GM18870 (cell line): ENCODE data around the gene HLA-C.
A peak's percentile ranks its signal among the peaks of the same experiment; 100 is the strongest.
"Not testable (repeated sequence)": the region's sequence is repeated elsewhere in the genome, so short reads cannot be mapped to it uniquely, and the experiment has no call there.

Experiments
- ATAC-seq: cut with Tn5 transposase; IDR thresholded peaks from one replicate; pipeline ENCODE4 v1.9.1; 2021; ENCODE audit warnings: moderate library complexity; ENCODE audit not compliant: unreplicated experiment

The HLA-C gene

DNA sequence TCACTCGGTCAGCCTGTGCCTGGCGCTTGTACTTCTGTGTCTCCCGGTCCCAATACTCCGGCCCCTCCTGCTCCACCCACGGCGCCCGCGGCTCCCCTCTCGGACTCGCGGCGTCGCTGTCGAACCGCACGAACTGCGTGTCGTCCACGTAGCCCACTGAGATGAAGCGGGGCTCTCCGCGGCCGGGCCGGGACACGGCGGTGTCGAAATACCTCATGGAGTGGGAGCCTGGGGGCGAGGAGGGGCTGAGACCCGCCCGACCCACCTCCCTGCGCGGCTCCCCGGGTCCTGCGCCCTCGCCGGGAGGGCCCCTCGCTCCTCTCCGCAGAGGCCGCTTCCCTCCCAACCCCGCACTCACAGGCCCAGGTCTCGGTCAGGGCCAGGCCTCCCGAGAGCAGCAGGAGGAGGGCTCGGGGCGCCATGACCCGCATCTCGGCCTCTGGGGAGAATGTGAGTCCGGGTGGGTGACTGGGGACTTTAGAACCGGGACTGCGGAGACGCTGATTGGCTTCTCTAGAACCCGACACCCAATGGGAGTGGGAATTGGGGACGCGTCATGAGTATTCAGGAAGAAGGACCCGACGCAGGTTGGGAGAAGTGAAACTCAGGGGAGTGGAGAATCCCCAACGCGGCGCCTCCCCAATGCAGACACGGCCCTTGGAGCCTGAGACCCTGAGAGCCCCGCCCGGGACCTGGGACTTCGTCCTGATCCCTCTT is at the start of gene HLA-C:
Gene HLA-C (minus strand): TSS at position 452 of the 717 bp plus-strand sequence. CDS start 21 bp downstream, at position 431.
- ATAC-seq = peak; percentile 78

DNA sequence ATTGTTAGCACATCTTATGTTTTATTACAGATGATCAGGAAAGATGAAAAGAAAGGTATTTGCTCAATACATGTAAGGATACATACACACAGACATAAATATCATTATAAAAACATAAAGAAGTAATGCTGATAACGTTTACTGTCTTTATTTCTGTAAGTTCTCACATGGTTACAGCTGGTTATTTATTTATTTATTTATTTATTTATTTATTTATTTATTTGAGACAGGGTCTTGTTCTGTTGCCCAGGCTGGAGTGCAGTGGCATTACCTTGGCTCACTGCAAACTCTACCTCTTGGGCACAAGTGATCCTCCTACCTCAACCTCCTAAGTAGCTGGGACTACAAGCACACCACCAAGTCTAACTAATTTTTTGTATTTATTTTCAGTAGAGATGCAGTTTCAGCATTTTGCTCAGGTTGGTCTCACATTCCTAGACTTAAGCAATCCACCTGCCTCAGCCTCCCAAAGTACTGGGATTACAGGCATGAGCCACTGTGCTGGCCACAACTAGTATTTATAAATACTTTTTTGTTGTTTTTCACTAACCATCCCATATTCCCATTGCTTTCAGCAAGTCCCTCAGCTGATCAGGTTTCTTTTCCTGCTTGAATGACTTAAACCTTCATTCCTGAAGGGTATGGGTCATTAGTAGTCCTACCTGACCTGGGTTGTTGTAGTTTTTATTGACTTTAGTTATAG is 49.3 kb upstream of the HLA-C start:
- ATAC-seq = no peak

DNA sequence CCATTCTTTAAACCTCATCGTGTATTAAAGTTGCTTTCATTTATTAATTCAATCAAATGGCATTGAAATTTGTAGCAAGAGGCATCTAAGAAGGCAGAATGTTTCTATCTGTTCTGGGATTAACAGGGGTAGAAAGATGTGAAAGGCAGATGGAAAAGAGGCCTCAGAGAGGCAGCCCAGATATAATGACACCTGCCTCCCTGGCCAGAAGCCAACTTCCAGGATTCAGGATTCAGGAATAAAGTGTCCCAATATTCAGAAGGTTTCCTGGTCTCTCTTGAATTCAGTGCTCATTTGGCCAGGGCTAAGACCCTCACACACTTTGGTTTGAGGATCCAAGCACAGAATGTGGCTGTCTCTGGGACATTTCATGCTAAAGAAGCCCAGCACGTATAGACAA is 45.1 kb upstream of the HLA-C start:
- no peak for ATAC-seq

DNA sequence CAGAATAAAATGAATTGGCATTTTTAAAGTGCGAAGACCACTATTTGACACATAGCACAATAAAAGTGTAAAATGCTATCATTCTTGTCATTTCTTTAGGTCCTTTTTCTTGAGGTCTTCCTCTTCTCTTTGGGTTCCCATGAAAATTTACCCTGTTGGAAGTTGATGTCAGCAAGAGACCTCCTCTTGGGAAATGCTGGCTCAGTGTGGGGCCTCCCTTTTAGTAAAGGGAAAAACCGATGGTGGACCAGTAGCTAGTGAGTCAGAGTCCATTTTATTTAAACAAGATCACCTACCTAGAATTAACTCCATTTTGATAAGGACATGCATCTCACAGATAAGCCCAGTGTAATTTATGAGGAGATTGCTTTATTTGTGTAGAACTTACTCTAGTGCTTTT is 37.7 kb upstream of the HLA-C start:
- no peak for ATAC-seq

DNA sequence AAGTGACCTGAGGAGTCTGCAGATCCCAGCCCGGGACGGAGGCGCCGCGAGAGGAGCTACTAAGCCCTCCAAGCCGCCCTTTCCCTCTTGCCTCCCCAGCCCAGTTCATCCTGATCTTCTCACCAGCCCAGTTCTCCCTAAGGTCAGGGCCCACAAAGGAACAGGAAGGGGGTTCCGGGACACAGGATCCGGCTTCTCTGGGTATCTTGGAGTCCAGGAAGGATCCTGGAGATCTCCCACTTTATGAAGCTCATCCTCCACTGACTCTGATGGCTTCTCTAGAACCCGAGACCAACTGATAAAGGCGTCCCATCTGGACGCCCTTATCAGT is 36.9 kb upstream of the HLA-C start:
- ATAC-seq = no peak

DNA sequence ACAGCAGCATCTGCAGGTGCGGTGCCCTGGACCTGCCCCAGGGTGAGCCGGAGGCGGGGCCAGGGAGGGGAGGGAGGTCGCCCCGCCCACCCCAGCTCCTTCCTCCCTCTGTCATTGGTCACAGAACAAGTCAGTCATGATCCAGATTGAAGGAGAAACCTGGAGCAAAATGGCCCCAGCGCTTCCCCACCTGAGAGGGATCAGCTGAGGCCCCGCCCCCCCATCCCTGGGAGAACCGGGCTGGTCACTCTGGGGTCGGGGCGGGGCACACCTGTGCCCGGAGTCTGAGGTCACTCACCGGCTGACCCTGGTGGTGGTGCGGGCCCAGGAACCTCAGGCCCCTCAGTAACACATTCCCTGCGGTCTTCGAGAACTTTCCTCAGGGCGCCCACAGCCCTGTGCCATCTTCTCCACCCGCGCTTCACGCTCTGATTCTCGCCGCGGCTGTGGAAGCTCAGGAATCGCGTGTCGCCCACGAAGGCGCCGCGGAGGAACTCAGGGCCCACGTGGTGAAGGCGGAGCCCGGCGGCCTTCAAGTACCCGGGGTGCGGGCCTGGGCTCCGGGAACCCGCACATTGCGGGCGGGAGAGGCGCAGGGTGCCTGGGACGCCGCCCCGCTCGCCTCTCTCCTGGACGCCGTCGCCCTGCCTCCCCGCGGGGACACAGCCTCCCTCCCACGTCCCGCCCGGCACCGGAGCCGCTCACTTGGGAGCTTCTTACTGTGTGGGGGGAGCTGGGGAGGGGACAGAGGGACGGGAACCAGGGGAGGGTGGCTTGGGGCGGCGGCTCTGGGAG is 36.4 kb upstream of the HLA-C start:
- ATAC-seq = no peak

DNA sequence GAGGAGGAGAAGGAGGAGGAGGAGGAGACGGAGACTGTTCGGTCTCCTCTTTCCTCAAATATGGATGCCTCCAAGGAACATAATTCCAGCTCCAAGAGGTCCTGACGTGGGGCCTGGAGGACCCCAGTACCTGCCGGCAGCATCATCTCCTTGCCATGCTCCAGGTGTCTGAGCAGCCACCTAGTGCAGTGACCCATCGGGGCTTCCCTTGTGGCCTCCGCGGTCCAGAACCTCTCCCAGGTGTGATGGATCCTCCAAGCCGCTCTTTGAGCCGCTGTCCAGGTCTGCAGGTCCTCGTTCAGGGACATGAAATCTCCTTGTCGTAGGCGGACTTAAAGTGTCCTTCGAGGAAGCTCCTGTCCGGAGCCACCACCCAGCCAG is 35.8 kb upstream of the HLA-C start:
- ATAC-seq = no peak

DNA sequence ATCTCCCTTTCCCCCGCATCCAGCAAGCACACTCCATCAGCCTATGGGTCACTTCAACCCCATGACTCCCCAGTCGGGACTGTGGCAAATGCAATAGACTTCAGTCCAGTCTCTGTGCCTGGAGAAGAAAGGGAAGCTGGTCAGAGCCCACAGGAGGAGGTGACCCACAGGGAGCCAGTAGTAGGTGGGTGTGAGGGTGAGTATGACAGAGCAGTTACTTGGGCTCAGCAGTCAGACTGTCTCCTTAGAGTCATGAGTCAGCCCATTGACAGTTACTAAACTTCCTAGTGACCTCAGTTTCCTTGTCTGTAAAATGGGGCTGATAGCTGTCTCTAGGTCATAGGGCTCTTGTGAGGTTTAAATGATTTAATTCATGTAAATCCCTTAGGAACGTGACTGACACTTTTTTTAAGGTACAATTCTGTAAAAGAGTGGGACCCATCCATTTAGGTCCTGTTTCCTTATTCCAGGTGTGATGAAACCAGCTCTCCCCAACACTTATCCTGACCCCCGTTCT is 33.9 kb upstream of the HLA-C start:
- no peak for ATAC-seq

GRCh38 chr6:31304683-31305082 is 32.8 kb upstream of the HLA-C start:
- ATAC-seq = no peak

GRCh38 chr6:31300797-31301196 is 28.9 kb upstream of the HLA-C start:
- ATAC-seq = no peak

- no peak for ATAC-seq
These were observed 28.1 kb upstream of the HLA-C start for GRCh38 chr6:31299947-31300346.

GRCh38 chr6:31299511-31299910 is 27.6 kb upstream of the HLA-C start:
- ATAC-seq = no peak

- no peak for ATAC-seq
These were observed 22.2 kb upstream of the HLA-C start for GRCh38 chr6:31294056-31294455.

DNA sequence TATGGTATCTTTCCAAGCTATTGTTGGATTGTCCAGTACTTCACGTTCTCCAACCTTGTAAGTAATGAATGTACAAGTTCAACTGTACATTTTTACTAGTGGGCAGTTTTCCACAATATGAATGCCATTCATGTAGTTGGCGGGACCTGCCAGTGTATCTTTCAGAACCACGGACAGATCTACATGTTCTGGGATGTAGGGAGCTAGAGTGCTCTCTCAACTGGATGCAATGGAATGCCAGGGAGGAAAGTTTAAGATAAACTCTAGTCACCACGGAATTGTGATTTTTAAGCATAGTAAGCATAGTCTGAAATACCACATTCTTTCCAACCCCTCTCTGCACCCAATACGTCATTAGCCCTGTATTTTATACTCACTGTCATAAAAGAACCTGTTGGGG is 21.5 kb upstream of the HLA-C start:
- ATAC-seq = no peak

GRCh38 chr6:31289788-31290187 is 17.9 kb upstream of the HLA-C start:
- ATAC-seq = no peak

GRCh38 chr6:31287619-31288018 is 15.7 kb upstream of the HLA-C start:
- ATAC-seq = no peak

DNA sequence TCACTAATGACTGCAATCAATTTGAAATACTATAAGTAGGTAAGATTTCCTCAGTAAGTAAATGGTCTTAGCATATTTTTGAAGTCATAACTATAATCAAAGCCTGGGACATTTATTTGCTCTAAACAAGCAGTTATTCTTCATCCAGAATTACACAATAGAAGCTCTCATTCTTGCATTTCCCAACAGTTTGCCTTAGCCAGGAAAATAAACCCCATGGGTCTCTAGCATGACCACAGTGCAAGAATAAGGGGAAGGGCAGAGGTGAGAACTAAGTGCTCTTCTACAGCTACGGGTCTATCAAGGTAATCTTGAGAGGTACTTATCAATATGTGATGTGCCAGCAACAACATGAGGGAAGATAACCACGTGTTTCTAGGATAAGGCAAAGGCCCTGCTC is 14.1 kb upstream of the HLA-C start:
- ATAC-seq = no peak

DNA sequence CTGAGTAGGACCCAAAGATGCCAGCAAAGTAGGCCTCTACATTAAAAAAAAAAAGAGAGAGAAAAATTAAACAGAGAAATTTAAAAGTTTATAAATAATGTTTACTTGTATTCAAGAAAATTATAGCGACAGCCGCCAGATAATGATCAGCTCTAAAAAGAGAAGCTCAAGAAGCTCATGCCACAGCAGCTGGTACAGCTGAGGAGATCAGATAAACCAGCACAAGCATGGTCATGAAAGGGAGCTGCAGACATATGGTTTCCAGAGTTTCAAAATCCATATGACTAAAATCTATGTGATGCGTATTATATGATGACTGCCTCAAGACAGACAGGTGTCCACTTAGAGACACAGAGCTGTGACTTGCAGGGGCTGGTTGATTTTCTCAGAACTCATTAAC is 13.6 kb upstream of the HLA-C start:
- no peak for ATAC-seq

DNA sequence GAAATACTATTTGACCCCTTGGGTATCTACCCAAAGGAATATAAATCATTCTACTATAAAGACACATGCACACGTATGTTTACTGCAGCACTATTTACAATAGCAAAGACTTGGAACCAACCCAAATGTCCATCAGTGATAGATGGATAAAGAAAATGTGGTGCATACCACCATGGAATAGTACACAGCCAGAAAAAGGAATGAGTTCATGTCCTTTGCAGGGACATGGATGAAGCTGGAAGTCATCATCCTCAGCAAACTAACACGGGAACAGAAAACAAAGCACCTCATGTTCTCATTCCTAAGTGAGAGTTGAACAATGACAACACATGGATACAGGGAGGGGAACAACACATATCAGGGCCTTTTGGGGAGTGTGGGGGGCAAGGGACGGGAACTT is 7.8 kb upstream of the HLA-C start:
- ATAC-seq = not testable (repeated sequence)

GRCh38 chr6:31272836-31273626 is 1.1 kb upstream of the HLA-C start:
- no peak for ATAC-seq

GRCh38 chr6:31272436-31272835 is 544 bp upstream of the HLA-C start:
- peak; percentile 10 for ATAC-seq
